HG03025 (cell line): ENCODE data around the gene EVL.

Experiments
- ATAC-seq: cut with Tn5 transposase; IDR thresholded peaks from one replicate; pipeline ENCODE4 v1.9.1; 2021; ENCODE audit warnings: mild to moderate bottlenecking, moderate library complexity; ENCODE audit not compliant: unreplicated experiment, low FRiP score

Gene EVL

DNA sequence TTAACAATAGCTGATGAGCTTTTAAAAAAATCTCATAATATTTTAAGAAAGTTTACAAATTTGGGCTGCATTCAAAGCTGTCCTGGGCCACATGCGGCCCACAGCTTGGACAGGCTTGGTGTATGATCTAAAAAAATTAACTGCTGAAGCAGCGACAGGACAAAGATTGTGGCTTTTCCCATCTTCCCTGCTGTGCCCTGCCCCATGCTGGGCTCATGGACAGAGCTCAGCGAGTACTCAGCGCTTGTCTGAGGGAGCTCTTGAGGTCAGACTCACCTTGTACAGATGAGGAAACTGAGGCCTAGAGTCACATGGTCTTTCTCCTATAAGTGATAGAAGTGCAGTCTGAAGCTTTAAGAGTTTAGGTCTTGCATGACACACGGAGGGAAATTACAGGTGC lies 15.0 kb downstream of the EVL start:
- no peak for ATAC-seq

DNA sequence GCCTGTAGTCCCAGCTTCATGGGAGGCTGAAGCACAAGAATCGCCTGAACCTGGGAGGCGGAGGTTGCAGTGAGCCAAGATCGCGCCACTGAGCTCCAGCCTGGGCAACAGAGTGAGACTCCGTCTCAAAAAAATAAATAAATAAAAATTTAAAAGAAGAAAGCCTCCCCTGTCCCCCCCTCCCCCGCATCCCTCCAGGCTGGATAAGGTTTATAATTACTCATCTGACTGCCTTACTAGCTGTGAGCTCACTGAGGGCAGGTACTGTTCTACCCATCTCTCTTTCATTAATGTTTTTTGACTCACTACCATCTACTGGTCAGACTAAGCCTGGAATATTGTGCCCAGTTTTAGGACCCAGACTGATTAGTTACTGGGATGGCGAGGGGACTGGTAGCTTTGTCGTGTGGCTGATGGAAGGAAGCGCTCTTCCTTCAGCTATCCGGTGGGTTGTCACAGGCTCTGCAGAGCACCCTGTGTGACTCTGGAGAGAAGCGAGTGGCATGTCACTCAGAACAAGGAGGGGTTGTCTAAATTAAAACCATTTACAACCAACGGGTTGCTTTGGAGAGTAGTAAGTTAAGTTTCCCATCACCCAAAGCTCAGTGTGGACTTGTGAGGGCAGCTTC lies 16.9 kb downstream of the EVL start:
- ATAC-seq: no peak

GRCh38 chr14:100082723-100083122 lies 17.5 kb downstream of the EVL start:
- ATAC-seq: no peak

- ATAC-seq: no peak
Observed at GRCh38 chr14:100083706-100084105, 18.5 kb downstream of the EVL start.

GRCh38 chr14:100084591-100084990 lies 19.4 kb downstream of the EVL start:
- no peak for ATAC-seq

DNA sequence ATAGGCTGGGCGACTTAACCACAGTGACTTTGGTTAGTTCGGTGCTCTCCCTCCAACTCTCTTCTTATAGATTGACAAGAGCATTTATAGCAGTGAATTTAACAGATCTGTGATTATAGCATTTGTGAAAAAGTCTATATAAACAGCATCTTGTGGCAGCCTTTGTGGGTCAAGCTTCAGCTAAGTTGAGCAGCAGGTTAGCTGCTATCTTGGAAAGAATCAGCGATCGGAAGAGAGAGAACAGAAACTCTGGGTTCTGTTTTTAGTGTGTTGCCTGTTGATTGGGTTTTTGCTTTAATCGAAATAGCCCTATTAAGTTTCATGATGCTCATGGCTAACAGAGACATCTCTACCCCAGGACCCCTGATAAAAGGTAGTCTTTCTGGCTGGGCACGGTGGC lies 20.2 kb downstream of the EVL start:
- ATAC-seq: no peak

DNA sequence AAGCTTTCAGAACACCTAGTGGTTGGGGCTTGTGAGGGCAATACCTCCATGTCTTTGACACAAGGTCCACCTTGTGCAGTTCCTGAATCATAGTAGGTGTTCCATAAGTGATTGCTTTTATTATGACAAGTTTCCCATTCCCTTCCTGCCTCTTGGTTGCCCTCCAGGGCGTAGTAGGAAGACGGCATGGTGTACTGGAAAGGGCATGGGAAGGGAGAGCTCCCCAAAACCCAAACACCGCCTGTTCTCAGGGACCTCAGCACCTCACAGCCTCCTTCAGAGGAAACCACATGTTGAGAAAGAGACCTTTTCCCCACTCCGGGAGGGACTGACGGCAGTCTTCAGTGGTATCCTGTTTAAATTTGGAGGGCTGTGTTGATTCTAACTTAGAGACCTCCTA lies 21.1 kb downstream of the EVL start:
- no peak for ATAC-seq

DNA sequence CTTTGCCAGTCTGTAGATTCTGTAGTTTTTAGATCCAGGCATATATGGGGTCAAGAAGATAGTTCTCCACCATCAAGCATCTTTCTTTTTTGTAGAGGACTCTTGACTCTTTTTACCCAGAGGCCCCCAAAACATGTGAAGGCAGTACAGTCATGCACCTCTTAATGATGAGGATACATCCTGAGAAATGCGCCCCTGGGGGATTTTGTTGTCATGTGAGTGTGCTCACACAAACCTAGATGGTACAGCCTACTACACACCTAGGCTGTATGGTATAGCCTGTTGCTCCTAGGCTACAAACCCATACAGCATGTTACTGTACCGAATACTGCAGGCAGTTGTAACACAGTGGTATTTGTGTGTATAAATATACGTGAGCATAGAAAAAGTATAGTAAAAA lies 23.0 kb downstream of the EVL start:
- ATAC-seq: no peak

GRCh38 chr14:100091386-100091785 lies 26.2 kb downstream of the EVL start:
- no peak for ATAC-seq

GRCh38 chr14:100092832-100093231 lies 27.6 kb downstream of the EVL start:
- no peak for ATAC-seq

- no peak for ATAC-seq
Observed at GRCh38 chr14:100093319-100093718, 28.1 kb downstream of the EVL start.

- no peak for ATAC-seq
Observed at GRCh38 chr14:100096656-100097055, 31.4 kb downstream of the EVL start.

DNA sequence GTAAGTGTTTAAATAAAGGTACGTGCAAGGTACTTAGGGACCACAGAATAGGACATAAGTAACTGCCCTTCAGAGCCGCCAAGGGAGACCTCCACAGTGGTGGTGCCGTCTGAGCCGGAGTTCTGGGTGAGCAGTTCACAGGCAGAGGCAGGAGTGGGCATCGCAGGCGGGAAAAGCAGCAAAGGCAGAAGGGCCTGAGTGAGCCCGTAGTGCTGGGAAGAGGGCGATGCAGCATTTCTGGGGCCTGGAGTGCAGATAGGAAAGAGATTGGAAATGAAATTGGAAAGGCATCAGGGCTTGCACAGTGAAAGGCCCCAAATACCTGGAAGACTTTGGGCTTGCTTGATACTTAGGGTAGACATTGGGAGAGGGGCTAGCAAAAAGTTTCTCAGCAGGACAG lies 32.9 kb downstream of the EVL start:
- ATAC-seq: no peak

GRCh38 chr14:100100032-100100703 lies 34.9 kb downstream of the EVL start:
- ATAC-seq: no peak

DNA sequence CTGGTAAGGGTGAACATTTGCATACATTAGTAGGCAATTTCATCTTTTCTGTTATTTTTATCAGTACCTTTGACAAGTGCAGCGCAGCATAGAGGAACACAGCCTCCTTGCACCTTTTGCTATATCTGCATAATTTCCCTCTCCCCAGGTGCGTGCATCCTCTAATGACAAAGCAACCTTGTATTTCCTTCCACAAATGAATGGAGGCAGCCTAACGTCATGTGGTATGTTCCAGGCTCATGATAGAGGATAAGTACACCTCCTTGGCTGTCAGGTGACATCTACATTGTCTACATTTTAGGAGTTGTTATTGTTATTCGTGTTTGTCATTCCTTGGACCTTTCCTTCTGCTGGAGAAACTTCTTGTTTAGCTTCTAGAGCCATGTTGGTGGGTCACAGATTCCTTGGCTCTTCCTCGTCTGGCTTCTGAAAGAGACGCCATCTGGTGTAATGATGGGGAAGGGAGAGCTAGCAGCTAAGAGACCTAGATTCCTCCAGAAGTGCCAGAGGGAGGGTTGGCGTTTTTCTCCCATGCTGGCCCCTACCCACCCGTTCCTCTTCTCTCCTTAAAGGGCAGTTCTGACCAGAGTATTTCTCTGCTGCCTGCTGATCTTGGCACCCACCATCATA lies 37.0 kb downstream of the EVL start:
- no peak for ATAC-seq

- no peak for ATAC-seq
Observed at GRCh38 chr14:100103250-100104005, 38.2 kb downstream of the EVL start.

DNA sequence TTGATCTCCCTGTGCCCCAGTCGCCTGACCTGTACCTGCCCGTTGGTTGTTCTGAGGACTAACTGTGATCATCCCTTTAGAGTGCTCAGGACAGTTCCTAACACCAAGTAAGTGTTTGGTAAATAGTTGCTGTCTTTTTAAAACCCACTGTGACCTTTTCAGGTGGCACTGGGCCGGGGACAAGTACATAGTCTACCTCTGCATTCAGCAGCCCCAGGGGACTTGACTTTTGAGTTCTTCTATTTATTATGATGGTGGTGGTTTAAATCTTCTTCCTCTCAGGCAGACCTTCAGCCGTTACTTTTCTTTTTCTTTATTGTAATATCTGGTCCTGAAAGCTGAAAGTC lies 38.8 kb downstream of the EVL start:
- no peak for ATAC-seq

- no peak for ATAC-seq
Observed at GRCh38 chr14:100104523-100105300, 39.5 kb downstream of the EVL start.

- no peak for ATAC-seq
Observed at GRCh38 chr14:100105357-100106169, 40.3 kb downstream of the EVL start.
